HG02885 (cell line): Measurements from ENCODE around the gene RIOK3.
"Not testable (repeated sequence)": the region's sequence is repeated elsewhere in the genome, so short reads cannot be mapped to it uniquely, and the experiment has no call there.

Experiments
- ATAC-seq: cut with Tn5 transposase; IDR thresholded peaks from one replicate; pipeline ENCODE4 v1.9.1; 2021; ENCODE audit warnings: mild to moderate bottlenecking; ENCODE audit not compliant: unreplicated experiment, poor library complexity

The RIOK3 gene, protein sequence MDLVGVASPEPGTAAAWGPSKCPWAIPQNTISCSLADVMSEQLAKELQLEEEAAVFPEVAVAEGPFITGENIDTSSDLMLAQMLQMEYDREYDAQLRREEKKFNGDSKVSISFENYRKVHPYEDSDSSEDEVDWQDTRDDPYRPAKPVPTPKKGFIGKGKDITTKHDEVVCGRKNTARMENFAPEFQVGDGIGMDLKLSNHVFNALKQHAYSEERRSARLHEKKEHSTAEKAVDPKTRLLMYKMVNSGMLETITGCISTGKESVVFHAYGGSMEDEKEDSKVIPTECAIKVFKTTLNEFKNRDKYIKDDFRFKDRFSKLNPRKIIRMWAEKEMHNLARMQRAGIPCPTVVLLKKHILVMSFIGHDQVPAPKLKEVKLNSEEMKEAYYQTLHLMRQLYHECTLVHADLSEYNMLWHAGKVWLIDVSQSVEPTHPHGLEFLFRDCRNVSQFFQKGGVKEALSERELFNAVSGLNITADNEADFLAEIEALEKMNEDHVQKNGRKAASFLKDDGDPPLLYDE

DNA sequence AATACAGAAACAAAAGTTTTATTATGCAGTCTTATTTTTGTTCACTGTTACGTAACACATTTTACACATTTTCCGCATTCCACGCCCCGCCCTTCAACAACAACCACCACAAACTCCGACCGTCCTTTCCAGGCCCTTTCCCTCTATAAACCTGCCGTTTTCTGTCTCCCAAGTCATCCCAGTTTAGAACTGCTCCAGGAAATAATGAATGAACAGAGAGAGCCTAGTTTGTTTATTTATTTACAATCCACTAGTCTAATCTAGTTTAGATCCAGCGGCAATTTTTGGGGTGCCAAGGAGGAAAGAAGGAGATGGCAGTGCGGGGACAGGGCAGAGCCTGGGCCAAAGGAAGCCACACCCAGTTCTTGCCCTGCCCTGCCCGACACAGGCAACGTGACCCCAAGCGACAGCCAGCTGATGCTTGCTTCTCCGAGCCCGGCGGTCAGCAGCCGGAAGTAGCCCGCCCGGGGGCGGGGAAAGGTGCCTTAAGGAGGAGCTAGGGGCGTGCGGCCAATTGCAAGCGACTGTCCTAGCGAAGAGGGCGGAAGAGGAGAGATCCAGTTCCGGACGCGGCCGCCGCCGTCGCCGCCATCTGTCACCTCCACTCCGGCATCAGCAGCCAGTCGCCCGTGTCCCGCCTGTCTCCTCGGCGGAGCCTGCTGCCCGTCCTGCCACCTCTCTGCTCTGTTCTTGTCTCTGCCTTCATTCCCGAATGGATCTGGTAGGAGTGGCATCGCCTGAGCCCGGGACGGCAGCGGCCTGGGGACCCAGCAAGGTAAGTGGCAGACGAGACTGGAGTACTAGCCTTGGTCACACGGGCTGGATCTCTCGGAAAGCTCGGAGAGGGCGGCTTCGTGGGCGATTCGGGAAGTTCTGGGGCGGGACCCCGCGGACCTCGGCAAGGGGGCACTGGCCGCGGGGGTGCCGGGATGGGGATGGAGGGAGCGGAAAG, at the start of gene RIOK3:
Gene RIOK3 (plus strand): TSS at position 560 of the 952 bp plus-strand sequence. CDS start 153 bp downstream, at position 713.
- peak; percentile 97 for ATAC-seq

GRCh38 chr18:23403310-23403709, 49.8 kb upstream of the RIOK3 start:
- ATAC-seq, result no peak

GRCh38 chr18:23405636-23406035, 47.5 kb upstream of the RIOK3 start:
- no peak for ATAC-seq

- no peak for ATAC-seq
These were observed 46.8 kb upstream of the RIOK3 start for GRCh38 chr18:23406271-23406787.

DNA sequence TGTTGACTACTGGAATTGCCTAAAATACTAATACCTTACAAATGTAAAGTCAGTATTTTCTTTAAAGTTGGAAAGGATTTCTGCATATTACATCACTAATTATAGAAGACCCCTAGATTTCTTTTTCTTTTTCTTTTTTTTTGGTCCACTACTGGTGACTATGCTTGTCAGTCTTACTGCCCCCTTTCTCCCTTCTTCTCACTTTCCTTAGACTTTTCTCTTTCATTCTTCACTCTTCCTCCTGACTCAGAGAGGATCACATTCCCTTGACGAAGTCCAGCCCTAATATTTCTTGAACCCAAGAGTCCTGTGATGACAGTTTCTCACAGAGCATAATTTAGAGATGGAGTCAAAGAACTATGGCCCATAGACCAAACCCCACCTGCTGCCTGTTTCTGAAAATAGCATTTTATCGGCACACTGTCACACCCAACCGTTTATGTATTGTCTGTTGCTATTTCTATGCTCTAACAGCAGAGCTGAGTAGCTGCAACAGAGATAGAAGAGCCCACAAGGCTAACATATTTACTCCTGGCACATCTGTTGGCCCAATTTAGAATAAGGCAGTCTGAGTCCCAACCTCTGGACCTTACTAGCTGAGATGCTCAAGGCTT, 40.6 kb upstream of the RIOK3 start:
- no peak for ATAC-seq

- no peak for ATAC-seq
These were observed 37.6 kb upstream of the RIOK3 start for GRCh38 chr18:23415515-23415914.

GRCh38 chr18:23416298-23416697, 36.8 kb upstream of the RIOK3 start:
- no peak for ATAC-seq

GRCh38 chr18:23421277-23421676, 31.8 kb upstream of the RIOK3 start:
- no peak for ATAC-seq

GRCh38 chr18:23422751-23423418, 30.2 kb upstream of the RIOK3 start:
- ATAC-seq, result peak; percentile 90

GRCh38 chr18:23424616-23425015, 28.5 kb upstream of the RIOK3 start:
- no peak for ATAC-seq

GRCh38 chr18:23428821-23429220, 24.3 kb upstream of the RIOK3 start:
- ATAC-seq, result no peak

DNA sequence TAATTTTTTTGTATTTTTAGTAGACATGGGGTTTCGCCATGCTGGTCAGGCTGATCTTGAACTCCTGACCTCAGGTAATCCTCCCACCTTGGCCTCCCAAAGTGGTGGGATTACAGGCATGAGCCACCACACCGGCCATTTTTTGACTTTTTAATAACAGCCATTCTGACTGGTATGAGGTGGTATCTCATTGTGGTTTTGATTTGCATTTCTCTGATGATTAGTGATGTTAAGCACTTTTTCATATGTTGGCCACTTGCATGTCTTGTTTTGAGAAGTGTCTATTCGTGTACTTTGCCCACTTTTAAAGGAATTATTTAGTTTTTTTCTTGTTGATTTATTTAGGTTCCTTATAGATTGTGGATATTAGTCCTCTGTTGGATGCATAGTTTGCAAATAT, 23.5 kb upstream of the RIOK3 start:
- not testable (repeated sequence) for ATAC-seq

DNA sequence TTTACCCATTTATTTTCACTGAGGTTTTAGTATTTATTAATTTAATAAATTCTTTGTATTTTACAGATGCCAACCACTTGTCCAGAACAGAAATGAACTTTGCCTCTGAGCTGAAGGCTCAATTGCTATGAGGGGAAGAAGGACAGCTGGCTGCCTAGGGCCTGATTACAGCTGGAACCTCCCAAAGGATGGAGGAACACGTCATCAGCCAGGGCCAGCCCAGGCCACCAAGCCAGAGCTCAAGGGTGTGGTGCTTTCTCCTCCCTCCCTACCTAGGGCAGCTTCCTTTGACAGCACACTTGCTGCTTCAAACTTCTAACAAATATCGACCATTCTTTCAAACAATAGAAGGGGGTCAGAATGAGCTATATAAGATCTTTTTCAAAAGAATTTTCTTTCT, 19.7 kb upstream of the RIOK3 start:
- ATAC-seq, result no peak

DNA sequence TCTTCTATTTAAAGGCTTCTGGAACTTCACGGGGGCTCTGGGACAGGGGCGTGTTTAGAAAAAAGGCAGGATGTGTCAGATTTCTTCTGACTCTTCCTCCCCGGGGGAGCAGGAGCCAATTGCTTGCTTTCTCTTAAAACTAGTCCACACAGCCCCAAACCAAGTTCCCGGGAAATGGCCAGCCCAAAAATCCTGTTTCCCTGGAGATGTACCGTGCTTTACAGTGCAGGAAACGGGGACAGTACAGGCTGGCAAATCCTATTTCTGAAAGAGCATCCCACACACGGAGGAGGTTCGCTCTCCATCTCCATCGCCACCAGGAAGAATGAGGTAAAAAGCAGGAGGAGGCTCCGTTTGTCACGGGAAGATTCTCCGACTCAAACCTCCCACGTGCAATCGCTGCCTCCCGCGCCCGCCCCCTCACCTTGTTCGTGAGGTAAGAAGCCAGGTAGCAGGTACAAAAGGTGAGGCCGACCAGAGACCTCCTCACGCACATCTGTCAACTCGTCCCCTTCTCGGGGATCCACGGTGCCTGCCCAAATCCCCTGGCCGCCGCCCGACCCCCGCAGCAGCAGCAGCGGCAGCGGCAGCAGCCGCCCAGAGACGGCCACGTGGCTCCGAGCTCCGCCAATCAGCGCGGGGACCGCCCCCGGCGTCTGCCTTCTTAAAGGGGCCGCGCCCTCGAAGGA, 15.6 kb upstream of the RIOK3 start:
- ATAC-seq, result peak; percentile 99

DNA sequence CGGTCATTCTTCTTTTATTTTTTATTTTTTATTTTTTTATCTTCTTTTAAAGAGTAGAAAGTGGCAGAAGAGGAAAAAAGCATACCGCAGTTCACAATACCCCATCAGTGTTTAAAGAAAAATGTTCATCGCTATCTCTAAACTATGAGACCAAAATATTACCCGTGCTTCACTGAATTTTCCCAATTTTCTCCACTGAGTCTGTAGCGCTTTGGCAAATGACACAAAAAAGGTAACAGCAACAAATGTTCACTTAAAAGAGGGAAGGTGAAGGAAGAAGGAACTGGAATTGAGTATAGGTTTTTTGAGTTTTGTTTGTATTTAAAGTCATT, 15.1 kb upstream of the RIOK3 start:
- no peak for ATAC-seq

GRCh38 chr18:23438608-23439366, 14.3 kb upstream of the RIOK3 start:
- ATAC-seq, result no peak

- ATAC-seq, result no peak
These were observed 13.0 kb upstream of the RIOK3 start for GRCh38 chr18:23440131-23440530.

DNA sequence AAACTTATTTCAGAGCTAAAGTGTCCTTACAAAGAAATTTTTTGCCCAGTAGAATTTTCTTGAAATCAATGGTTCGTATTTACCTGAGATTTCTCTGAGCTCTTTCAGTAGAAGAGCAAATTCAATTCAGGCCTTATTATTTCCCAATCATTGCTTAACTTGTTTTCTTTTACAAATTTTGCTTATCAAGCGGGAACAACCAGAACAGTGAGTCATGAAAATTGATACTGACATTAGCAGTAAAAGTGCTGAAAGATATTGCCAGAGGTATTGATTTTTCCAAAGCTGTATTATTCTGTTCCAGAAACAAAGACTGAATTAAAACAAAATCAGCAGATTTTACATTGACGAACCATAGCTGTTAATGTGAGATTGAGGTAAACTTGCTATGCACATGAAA, 10.1 kb upstream of the RIOK3 start:
- ATAC-seq, result no peak

DNA sequence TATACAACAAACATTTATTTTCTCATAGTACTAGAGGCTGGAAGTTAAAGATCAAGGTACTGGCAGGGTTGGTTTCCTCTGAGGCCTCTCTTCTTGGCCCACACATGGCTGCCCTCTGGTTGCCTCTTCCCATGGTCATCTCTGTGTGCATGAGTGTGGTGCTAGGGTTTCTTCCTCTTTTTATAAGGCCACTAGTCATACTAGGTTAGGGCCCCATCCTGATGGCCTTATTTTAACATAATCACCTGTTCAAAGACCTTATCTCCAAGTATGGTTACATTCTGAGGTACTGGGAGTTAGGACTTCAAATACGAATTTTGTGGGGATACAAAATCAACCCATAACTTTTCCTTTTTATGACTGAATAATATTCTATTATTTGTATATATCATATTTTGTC, 4.8 kb upstream of the RIOK3 start:
- no peak for ATAC-seq
